Measurements from ENCODE around the gene CNTNAP2. TPM values are rescaled to one million over a fixed set of nuclear protein-coding genes. Genes with fewer than 3 reads are reported as not detected.

The CNTNAP2 gene
- total and polyA plus RNA-seq, 2 of the 8 experiments (the other 6 are each of a cell fraction or from before 2014, with no cell fraction given): 27.9 to 71.0 TPM

DNA sequence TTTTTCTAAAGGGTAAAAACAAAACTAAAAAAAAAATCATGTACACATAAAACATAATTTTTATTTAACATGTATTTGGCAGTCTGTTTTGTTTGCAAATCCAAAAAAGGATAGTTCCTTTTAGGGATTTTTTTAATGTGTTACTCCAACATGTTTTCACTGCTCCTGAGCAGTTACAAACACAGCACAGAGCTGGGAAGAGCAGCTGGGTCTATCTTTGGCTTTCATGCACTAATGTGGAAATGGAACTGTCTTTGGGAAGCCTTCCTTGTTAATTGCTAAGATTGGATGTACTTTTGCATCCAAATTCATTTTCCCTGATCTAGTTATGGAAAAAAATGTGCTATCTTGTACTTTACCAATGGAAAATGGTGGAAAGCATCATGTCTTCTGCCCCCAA, 1035.1 kb downstream of the CNTNAP2 start:
- no peak overlapping the region for H3K4ac ChIP-seq (replicated peaks; ENCODE audit: insufficient read length, low read depth, low read length)
- no peak overlapping the region for H3K4me2 ChIP-seq (ENCODE audit: insufficient read depth in 1 of 2, low read depth in 2 of 2, low read length in 2 of 2)
- H2AFZ ChIP-seq (ENCODE audit: low read length): no peak overlapping the region
- H3K18ac ChIP-seq (ENCODE audit: extremely low read depth, low read length): no peak overlapping the region
- H3K9ac ChIP-seq (replicated peaks in 1 of 4; ENCODE audit: extremely low read depth in 1 of 4, low read depth in 3 of 4, low read length in 3 of 4): no peak overlapping the region
- H2AK5ac ChIP-seq (ENCODE audit: low read depth, low read length): no peak overlapping the region
- no peak overlapping the region for H2BK12ac ChIP-seq (ENCODE audit: low read depth, low read length)
- no peaks in the 10 kb centered on the region for H3K79me1 ChIP-seq (ENCODE audit: low read depth, low read length)
- no peaks in the 10 kb centered on the region for H3K36me3 ChIP-seq (ENCODE audit: control insufficient read depth in 2 of 4, insufficient read depth in 4 of 4, low read length in 3 of 4)
- H3K9me3 ChIP-seq (ENCODE audit: insufficient read depth in 2 of 2, low read depth in 1 of 2, low read length in 1 of 2): no peaks in the 10 kb centered on the region; a peak in 1 of 4 replicates
- H3K27me3 ChIP-seq (replicated peaks in 1 of 4; ENCODE audit: control insufficient read depth in 3 of 4, extremely low read depth in 1 of 4, insufficient read depth in 3 of 4, low read length in 3 of 4): no peaks in the 10 kb centered on the region
- CTCF ChIA-PET (ENCODE audit: partially characterized antibody): no interaction called here
- no peak overlapping the region for H3K56ac ChIP-seq (replicated peaks; ENCODE audit: insufficient read length, low read depth, low read length)
- H2BK120ac ChIP-seq (replicated peaks; ENCODE audit: low read depth, low read length): no peak overlapping the region
- H3K4me3 ChIP-seq (ENCODE audit: extremely low read depth in 1 of 4, insufficient read depth in 2 of 4, low read depth in 3 of 4, low read length in 4 of 4): no peak overlapping the region
- H2BK15ac ChIP-seq (ENCODE audit: low read length): no peak overlapping the region
- H4K20me1 ChIP-seq (replicated peaks in 1 of 2; ENCODE audit: control insufficient read depth in 1 of 2, insufficient read depth in 2 of 2, low read length in 2 of 2): no peaks in the 10 kb centered on the region
- H4K5ac ChIP-seq (ENCODE audit: insufficient read length, low read depth, low read length): no peak overlapping the region
- FAIRE-seq: no peak
- no peaks in the 10 kb centered on the region for H3K79me2 ChIP-seq (ENCODE audit: control insufficient read depth in 1 of 2, insufficient read depth in 2 of 2, low read length in 2 of 2)
- no peak overlapping the region for H3K14ac ChIP-seq (ENCODE audit: insufficient read length)
- no peak overlapping the region for H3K27ac ChIP-seq (ENCODE audit: low read depth, low read length)
- no peak overlapping the region for H2BK20ac ChIP-seq (ENCODE audit: low read length)
- H2BK5ac ChIP-seq (ENCODE audit: low read depth, low read length): no peak overlapping the region
- POLR2A ChIA-PET (ENCODE audit: partially characterized antibody): no interaction called here
- no peak overlapping the region for H3K23ac ChIP-seq (ENCODE audit: insufficient read length)
- H4K91ac ChIP-seq (replicated peaks; ENCODE audit: insufficient read length, low read length): no peak overlapping the region
- no peaks in the 10 kb centered on the region for H3K23me2 ChIP-seq (ENCODE audit: low read depth, low read length)
- no peaks in the 10 kb centered on the region for H3K4me1 ChIP-seq (replicated peaks in 1 of 4; ENCODE audit: control insufficient read depth in 3 of 4, insufficient read depth in 4 of 4, low read length in 3 of 4)
- H4K8ac ChIP-seq (ENCODE audit: extremely low read depth, insufficient read depth, low read length): no peak overlapping the region
- DNase-seq (ENCODE audit: low read depth in 1 of 2, low spot score in 2 of 2): no peak
- TF ChIP-seq SP2 (IDR thresholded peaks at IDR 0.05; ENCODE audit: low read length): no peak
- TF ChIP-seq HDAC6 (IDR thresholded peaks at IDR 0.05; ENCODE audit: low read depth, low read length): no peak
- TF ChIP-seq BACH1 (IDR thresholded peaks at IDR 0.05; ENCODE audit: low read length): no peak
- TF ChIP-seq BRCA1 (IDR thresholded peaks at IDR 0.05; ENCODE audit: low read depth, low read length): no peak
- TF ChIP-seq TEAD4 (IDR thresholded peaks at IDR 0.05; ENCODE audit: low read depth, low read length): no peak
- no peak for TF ChIP-seq RAD21 (IDR thresholded peaks at IDR 0.05 in 1 of 2, conservative IDR thresholded peaks at IDR 0.05 in 1 of 2; ENCODE audit: low read depth in 2 of 2, low read length in 2 of 2)
- TF ChIP-seq, protein P1, sequence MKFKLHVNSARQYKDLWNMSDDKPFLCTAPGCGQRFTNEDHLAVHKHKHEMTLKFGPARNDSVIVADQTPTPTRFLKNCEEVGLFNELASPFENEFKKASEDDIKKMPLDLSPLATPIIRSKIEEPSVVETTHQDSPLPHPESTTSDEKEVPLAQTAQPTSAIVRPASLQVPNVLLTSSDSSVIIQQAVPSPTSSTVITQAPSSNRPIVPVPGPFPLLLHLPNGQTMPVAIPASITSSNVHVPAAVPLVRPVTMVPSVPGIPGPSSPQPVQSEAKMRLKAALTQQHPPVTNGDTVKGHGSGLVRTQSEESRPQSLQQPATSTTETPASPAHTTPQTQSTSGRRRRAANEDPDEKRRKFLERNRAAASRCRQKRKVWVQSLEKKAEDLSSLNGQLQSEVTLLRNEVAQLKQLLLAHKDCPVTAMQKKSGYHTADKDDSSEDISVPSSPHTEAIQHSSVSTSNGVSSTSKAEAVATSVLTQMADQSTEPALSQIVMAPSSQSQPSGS (IDR thresholded peaks at IDR 0.05; ENCODE audit: low read length): no peak
- TF ChIP-seq EZH2 (IDR thresholded peaks at IDR 0.05; ENCODE audit: low read depth, low read length, severe bottlenecking): no peak
- TF ChIP-seq RXRA (IDR thresholded peaks at IDR 0.05; ENCODE audit: insufficient read depth, low read depth, low read length): no peak
- no peak for TF ChIP-seq POLR2AphosphoS5 (IDR thresholded peaks at IDR 0.05; ENCODE audit: low read depth, low read length)
- no peak for TF ChIP-seq GABPA (IDR thresholded peaks at IDR 0.05; ENCODE audit: borderline replicate concordance, insufficient read depth, low read length)
- no peak for TF ChIP-seq NANOG (IDR thresholded peaks at IDR 0.05; ENCODE audit: insufficient read depth, low read depth, low read length, poor library complexity, severe bottlenecking)
- TF ChIP-seq, protein P2, sequence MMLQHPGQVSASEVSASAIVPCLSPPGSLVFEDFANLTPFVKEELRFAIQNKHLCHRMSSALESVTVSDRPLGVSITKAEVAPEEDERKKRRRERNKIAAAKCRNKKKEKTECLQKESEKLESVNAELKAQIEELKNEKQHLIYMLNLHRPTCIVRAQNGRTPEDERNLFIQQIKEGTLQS (IDR thresholded peaks at IDR 0.05; ENCODE audit: insufficient read depth, low read depth, low read length): no peak
